ENCODE measurements around the gene PAPSS1. TPM values are rescaled to one million over a fixed set of nuclear protein-coding genes. Genes with fewer than 3 reads are reported as not detected.
A peak's percentile ranks its signal among the peaks of the same experiment; 100 is the strongest.
"Not testable (repeated sequence)": the region's sequence is repeated elsewhere in the genome, so short reads cannot be mapped to it uniquely, and the experiment has no call there.

The PAPSS1 gene
- total RNA-seq, 6 experiments from 2014 or later: 3.7 to 7.6 (median 6.8) TPM

DNA sequence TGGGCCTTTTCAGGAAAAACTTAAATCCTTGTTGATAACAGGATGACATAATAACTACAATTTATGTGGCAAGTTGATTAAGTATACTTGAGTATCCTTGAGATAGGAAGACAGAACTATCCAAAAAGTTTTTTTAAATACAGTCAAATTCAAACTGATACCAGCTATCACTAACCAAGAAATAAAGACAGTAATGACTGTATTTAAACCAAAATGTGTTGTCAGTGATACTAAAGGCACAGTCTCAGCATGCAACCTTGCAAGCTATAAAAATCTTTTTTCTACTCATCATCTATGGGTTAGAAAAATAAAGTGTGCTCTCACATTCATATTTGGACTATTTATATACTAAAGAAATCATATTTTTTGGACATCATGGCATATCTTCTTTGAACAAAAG is 64.7 kb downstream of the PAPSS1 start:
- Histone ChIP-seq H3K27ac (no peak overlapping the region), H3K4me3 (no peak overlapping the region), H3K27me3 (no peaks in the 10 kb centered on the region), H3K36me3 (peaks cover 0 to 6% (median 0%) of the 10 kb centered on the region in 4 donors), H3K4me1 (no peaks in the 10 kb centered on the region), H3K9me3 (no peaks in the 10 kb centered on the region)
- no peak for TF ChIP-seq POLR2A (IDR thresholded peaks at IDR 0.05)
- TF ChIP-seq, protein P1, sequence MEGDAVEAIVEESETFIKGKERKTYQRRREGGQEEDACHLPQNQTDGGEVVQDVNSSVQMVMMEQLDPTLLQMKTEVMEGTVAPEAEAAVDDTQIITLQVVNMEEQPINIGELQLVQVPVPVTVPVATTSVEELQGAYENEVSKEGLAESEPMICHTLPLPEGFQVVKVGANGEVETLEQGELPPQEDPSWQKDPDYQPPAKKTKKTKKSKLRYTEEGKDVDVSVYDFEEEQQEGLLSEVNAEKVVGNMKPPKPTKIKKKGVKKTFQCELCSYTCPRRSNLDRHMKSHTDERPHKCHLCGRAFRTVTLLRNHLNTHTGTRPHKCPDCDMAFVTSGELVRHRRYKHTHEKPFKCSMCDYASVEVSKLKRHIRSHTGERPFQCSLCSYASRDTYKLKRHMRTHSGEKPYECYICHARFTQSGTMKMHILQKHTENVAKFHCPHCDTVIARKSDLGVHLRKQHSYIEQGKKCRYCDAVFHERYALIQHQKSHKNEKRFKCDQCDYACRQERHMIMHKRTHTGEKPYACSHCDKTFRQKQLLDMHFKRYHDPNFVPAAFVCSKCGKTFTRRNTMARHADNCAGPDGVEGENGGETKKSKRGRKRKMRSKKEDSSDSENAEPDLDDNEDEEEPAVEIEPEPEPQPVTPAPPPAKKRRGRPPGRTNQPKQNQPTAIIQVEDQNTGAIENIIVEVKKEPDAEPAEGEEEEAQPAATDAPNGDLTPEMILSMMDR (IDR thresholded peaks at IDR 0.05): no peak
- no peak for ATAC-seq
- intact Hi-C loops (cut with DNase I): no loop called here
- no peak for DNase-seq

DNA sequence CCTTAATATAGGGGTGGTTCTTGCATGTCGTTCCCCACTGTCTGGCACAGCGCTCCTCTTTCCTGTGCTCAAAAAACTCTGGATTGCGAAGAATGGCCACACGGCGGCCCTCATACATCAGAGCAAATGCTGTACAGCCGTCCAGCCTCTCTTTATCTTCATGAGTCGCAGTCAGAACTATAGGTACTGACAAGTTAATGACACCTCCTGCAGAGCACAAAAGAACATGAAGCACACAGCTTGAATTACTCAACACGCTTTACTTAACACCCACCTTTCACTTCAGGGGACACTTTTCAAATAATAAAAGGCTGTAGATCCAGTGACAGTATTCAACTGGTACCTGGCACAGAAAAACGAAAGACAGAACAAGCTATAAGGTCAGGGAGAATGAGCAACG is 65.3 kb downstream of the PAPSS1 start:
- Histone ChIP-seq H3K27me3 (no peaks in the 10 kb centered on the region), H3K4me3 (no peak overlapping the region), H3K9me3 (no peaks in the 10 kb centered on the region), H3K27ac (no peak overlapping the region), H3K36me3 (peaks cover 0 to 6% (median 0%) of the 10 kb centered on the region in 4 donors), H3K4me1 (no peaks in the 10 kb centered on the region)
- DNase-seq: no peak
- no peak for ATAC-seq
- TF ChIP-seq POLR2A (IDR thresholded peaks at IDR 0.05): no peak
- WGBS (ENCODE audit: insufficient coverage, low coverage, low lambda C conversion rate, missing lambda C conversion rate): 90% methylated on average over 10 of the region's 10 CpGs
- intact Hi-C loops (cut with DNase I): no loop called here

DNA sequence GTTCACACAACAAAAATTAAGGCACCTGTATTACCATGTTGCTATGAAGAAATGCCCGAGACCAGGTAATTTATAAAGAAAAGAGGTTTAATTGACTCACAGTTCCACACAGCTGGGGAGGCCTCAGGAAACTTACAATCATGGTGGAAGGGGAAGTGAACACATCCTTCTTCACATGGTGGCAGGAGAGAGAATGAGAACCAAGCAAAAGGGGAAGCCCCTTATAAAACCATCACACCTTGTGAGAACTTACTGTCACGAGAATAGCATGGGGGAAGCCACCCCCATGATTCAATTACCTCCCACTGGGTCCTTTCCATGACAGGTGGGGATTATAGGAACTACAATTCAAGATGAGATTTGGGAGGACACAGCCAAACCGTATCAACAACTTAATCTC is 68.6 kb downstream of the PAPSS1 start:
- H3K36me3 ChIP-seq; intact Hi-C loops (cut with DNase I); H3K27me3 ChIP-seq; H3K27ac ChIP-seq; H3K4me3 ChIP-seq; DNase-seq; H3K9me3 ChIP-seq; H3K4me1 ChIP-seq; ATAC-seq: not testable (repeated sequence)
- WGBS (ENCODE audit: insufficient coverage, low coverage, low lambda C conversion rate, missing lambda C conversion rate): 89% methylated on average over 3 of the region's 3 CpGs

DNA sequence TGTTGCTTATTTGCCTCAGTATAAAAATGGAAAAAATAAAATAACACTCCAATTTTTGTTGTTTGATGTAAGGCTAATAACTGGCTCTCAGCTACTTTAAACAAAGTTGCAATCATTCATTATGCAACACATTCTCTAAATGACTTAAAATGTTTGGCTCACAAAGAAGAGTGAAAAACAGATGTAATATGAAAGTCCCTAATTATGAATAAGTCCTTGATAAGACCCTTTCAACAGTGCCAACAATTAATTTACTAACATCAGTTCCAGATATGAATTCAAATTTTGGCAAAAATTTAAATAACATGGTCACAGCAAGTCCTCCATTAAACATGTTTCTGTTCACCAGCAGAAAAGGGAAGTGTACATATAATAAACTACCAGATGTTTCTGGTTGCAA is 69.8 kb downstream of the PAPSS1 start:
- Histone ChIP-seq H3K4me1 (no peaks in the 10 kb centered on the region), H3K27ac (no peak overlapping the region), H3K27me3 (no peaks in the 10 kb centered on the region), H3K9me3 (no peaks in the 10 kb centered on the region), H3K4me3 (no peak overlapping the region), H3K36me3 (peaks cover 0 to 6% (median 0%) of the 10 kb centered on the region in 4 donors)
- peak in 1 of 4 donors; percentile 33 for ATAC-seq
- intact Hi-C loops (cut with DNase I): no loop called here
- TF ChIP-seq, protein P1 (IDR thresholded peaks at IDR 0.05): no peak
- TF ChIP-seq POLR2A (IDR thresholded peaks at IDR 0.05): no peak
- DNase-seq: no peak

DNA sequence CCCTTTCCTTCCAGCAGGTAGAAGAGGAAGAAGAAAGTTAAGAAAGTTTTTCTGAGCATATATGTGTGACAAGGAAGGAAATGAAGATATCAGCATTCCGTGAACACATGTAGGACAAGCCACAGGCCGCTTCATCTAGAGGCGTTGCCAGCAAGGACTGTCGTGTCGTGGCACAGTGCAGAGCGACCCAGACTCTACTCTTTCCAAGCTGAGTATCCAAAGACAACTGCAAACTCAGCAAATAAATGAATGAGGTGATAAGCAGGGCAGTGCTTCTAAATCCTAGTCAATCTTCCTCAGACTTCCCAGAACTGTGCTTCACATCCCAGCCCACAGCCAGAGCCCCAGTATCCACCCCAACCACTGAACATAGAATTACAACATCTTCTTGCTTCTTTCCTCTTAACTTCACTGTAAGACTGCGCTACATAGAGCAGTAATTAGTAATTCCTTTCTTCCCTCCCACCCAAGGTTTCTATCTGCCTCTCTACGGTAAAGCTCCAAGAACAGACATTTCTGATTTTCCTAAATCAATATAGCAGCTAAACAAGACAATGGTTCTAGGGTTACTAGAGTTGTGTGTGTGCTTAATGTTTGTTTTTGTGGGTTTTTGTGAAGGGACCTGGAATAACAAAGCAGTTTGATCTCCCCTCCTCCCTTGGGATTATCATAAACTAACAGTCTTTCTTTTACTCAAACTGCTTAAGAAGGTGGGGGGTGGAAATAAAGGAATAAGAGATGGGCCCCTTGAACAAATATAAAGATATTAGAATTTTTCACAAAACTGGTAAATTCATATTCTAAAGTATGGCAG is 71.6 kb downstream of the PAPSS1 start:
- Histone ChIP-seq H3K4me3 (no peak overlapping the region), H3K9me3 (no peaks in the 10 kb centered on the region), H3K27ac (no peak overlapping the region), H3K36me3 (peaks cover 0 to 13% (median 2%) of the 10 kb centered on the region in 4 donors), H3K4me1 (no peaks in the 10 kb centered on the region), H3K27me3 (no peaks in the 10 kb centered on the region)
- DNase-seq: no peak
- intact Hi-C loops (cut with DNase I): no loop called here
- ATAC-seq: no peak
- TF ChIP-seq POLR2A (IDR thresholded peaks at IDR 0.05): no peak
- TF ChIP-seq, protein P1 (IDR thresholded peaks at IDR 0.05): no peak
- 87% methylated on average over 7 of the region's 8 CpGs for WGBS (ENCODE audit: insufficient coverage, low coverage, low lambda C conversion rate, missing lambda C conversion rate)

Data from right lobe of liver (tissue), 6 donors.